GM10248 (cell line): Measurements from ENCODE around the gene ZBTB20.

Experiments used
- CTCF ChIA-PET: fragments of 300-600 bp; sonication (Branson Sonifier 250); formaldehyde crosslinking; extraction: SDS; loops from one replicate; lab custom pipeline; 2021; ENCODE audit warnings: antibody characterized with exemption; lab: Yijun Ruan, JAX
- POLR2A ChIA-PET: fragments of 350-650 bp; sonication (Branson Sonifier 250); formaldehyde crosslinking; extraction: SDS; loops from one replicate; lab custom pipeline; 2020; ENCODE audit warnings: antibody characterized with exemption; lab: Yijun Ruan, JAX
- DNase-seq: peaks from one replicate; pipeline ENCODE4 v3.0.0; 2012; ENCODE audit errors: extremely low spot score
- CTCF ChIP-seq: IDR thresholded peaks from 2 replicates; pipeline ENCODE4 v1.5.1; 2012; ENCODE audit warnings: mild to moderate bottlenecking, low read depth; ENCODE audit errors: extremely low read depth, missing control alignments, control extremely low read depth

Gene ZBTB20

GRCh38 chr3:115071601-115072000, 75.5 kb downstream of the ZBTB20 start:
- no peak for TF ChIP-seq CTCF
- ChIA-PET CTCF (interaction anchor here (1.3 to 1.8 kb wide), 2 partner anchors 20 to 97 kb away, joined by 5 read pairs; no protein-coding TSS in a partner anchor), POLR2A (no interaction called here)

GRCh38 chr3:115071166-115071565, 75.9 kb downstream of the ZBTB20 start:
- TF ChIP-seq CTCF = no peak
- DNase-seq = no peak
- ChIA-PET POLR2A (no interaction called here), CTCF (interaction anchor here (1.8 kb wide), 1 partner anchor 97 kb away, joined by 5 read pairs; no protein-coding TSS in a partner anchor)

More at GRCh38 chr3:115071601-115072000, 75.5 kb downstream of the ZBTB20 start:
- DNase-seq = no peak

DNA sequence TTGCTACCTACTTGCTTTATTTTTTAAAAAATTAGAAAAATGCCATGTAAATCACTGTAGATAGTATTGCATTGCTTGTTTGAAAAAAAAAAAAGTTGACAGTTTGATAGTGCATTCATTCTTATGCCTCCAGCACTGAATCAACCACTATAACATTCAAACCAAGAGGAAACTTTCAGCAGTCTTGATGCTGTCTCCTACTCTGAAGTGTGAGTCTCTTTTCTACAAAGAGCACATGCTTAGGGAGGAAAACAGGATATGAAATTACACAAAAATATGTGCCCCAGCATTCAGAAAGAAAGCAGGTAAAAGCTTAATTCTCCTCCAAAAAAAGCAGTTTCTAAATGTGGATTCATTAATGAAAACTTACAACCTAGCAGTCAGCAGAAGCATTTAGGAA, 78.3 kb downstream of the ZBTB20 start:
- ChIA-PET CTCF (interaction anchor here (1.0 to 1.6 kb wide), 2 partner anchors 17 to 23 kb away, joined by 3 to 4 read pairs; no protein-coding TSS in a partner anchor), POLR2A (no interaction called here)
- DNase-seq = no peak
- no peak for TF ChIP-seq CTCF

GRCh38 chr3:115062412-115062956, 84.6 kb downstream of the ZBTB20 start:
- DNase-seq = no peak
- POLR2A ChIA-PET = no interaction called here
- CTCF ChIA-PET = interaction anchor here (1.2 kb wide), 1 partner anchor 10 kb away, joined by 3 read pairs; no protein-coding TSS in a partner anchor
- TF ChIP-seq CTCF = no peak

DNA sequence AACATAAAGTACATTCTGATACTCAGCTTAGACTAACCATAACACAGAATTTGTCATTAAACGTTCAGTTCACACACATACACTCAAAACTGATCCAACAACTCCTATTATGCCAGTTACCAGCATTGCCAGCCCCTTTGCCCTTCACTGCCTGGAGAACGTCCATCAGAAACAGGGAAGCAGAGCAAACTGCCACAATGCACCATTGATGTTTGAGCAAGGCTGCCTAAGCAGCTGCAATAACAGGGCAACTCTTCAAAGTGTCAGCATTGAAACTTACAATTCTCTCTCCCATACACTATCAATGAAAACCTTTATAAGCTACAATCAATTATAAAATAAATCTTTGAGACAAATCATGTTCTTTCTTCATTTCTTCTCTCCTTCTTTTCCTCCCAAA, 85.1 kb downstream of the ZBTB20 start:
- ChIA-PET POLR2A (no interaction called here), CTCF (interaction anchor here (1.2 kb wide), 1 partner anchor 9 kb away, joined by 3 read pairs; no protein-coding TSS in a partner anchor)
- no peak for DNase-seq
- TF ChIP-seq CTCF = no peak

DNA sequence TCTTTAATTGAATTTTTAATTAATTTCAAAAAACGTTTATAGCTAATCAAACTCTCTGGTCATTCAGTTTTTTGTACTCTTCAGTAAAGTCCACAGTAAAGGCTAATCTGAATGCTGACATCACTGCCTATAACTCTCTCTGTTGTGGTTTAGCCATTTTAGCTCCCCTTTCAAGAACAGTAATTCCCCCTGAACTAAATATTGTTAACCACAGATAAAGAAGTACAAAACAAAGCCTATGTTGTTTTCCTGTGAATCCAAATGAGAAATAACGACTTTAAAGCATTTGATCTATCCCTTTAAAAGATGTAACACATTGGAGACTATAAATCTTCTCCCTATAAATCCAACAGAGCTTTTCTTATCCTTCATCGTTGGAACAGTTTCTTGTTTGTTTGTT, 94.2 kb downstream of the ZBTB20 start:
- ChIA-PET POLR2A (no interaction called here), CTCF (interaction anchor here (1.0 to 1.5 kb wide), 4 partner anchors 9 to 123 kb away, joined by 3 to 6 read pairs (median 3); no protein-coding TSS in a partner anchor)
- no peak for TF ChIP-seq CTCF
- DNase-seq = peak; percentile 7

- CTCF ChIA-PET = interaction anchor here (1.1 to 2.2 kb wide), 10 partner anchors 10 to 749 kb away, joined by 3 to 6 read pairs (median 3); no protein-coding TSS in a partner anchor
- no peak for DNase-seq
- POLR2A ChIA-PET = no interaction called here
- no peak for TF ChIP-seq CTCF
Measured at GRCh38 chr3:115042351-115042750, 104.7 kb downstream of the ZBTB20 start.
